ENCODE measurements around the gene KLHL29.

KLHL29 gene

GRCh38 chr2:23632831-23633395 is 247.9 kb downstream of the KLHL29 start:
- DNase-seq (ENCODE audit: low read depth): no peak

- DNase-seq (ENCODE audit: low read depth): no peak
Observed at GRCh38 chr2:23633966-23634365, 249.0 kb downstream of the KLHL29 start.

- DNase-seq (ENCODE audit: low read depth): no peak
Observed at GRCh38 chr2:23635442-23636340, 250.7 kb downstream of the KLHL29 start.

- no peak for DNase-seq (ENCODE audit: low read depth)
Observed at GRCh38 chr2:23636426-23636825, 251.4 kb downstream of the KLHL29 start.

- no peak for DNase-seq (ENCODE audit: low read depth)
Observed at GRCh38 chr2:23637011-23637778, 252.2 kb downstream of the KLHL29 start.

- DNase-seq (ENCODE audit: low read depth): no peak
Observed at GRCh38 chr2:23639406-23639982, 254.5 kb downstream of the KLHL29 start.

- DNase-seq (ENCODE audit: low read depth): no peak
Observed at GRCh38 chr2:23640711-23641110, 255.7 kb downstream of the KLHL29 start.

GRCh38 chr2:23642516-23642915 is 257.5 kb downstream of the KLHL29 start:
- no peak for DNase-seq (ENCODE audit: low read depth)

GRCh38 chr2:23645230-23645808 is 260.3 kb downstream of the KLHL29 start:
- no peak for DNase-seq (ENCODE audit: low read depth)

- DNase-seq (ENCODE audit: low read depth): no peak
Observed at GRCh38 chr2:23647563-23647962, 262.6 kb downstream of the KLHL29 start.

GRCh38 chr2:23649303-23649702 is 264.3 kb downstream of the KLHL29 start:
- no peak for DNase-seq (ENCODE audit: low read depth)

GRCh38 chr2:23649819-23650218 is 264.8 kb downstream of the KLHL29 start:
- no peak for DNase-seq (ENCODE audit: low read depth)

GRCh38 chr2:23651187-23652080 is 266.5 kb downstream of the KLHL29 start:
- DNase-seq (ENCODE audit: low read depth): no peak

- no peak for DNase-seq (ENCODE audit: low read depth)
Observed at GRCh38 chr2:23653326-23653725, 268.3 kb downstream of the KLHL29 start.

- DNase-seq (ENCODE audit: low read depth): no peak
Observed at GRCh38 chr2:23654756-23655155, 269.8 kb downstream of the KLHL29 start.

- no peak for DNase-seq (ENCODE audit: low read depth)
Observed at GRCh38 chr2:23655934-23656596, 271.1 kb downstream of the KLHL29 start.

- DNase-seq (ENCODE audit: low read depth): no peak
Observed at GRCh38 chr2:23656597-23656973, 271.6 kb downstream of the KLHL29 start.

- DNase-seq (ENCODE audit: low read depth): no peak
Observed at GRCh38 chr2:23657371-23657770, 272.4 kb downstream of the KLHL29 start.

GRCh38 chr2:23657934-23658333 is 273.0 kb downstream of the KLHL29 start:
- DNase-seq (ENCODE audit: low read depth): no peak

- no peak for DNase-seq (ENCODE audit: low read depth)
Observed at GRCh38 chr2:23658466-23658942, 273.5 kb downstream of the KLHL29 start.
